GM12878 (cell line): Measurements from ENCODE around the gene ZNF613. TPM values are rescaled to one million over a fixed set of nuclear protein-coding genes. Genes with fewer than 3 reads are reported as not detected.

Experiments
- ATAC-seq: fragments of 200-7000 bp; cut with Tn5 transposase; 3 replicates; pipeline ENCODE4 v1.9.1; 2020; ENCODE audit warnings: mild to moderate bottlenecking, moderate library complexity
- Bru-seq: library from RNA; stranded (reverse); fragments of 400-500 nt; gene quantifications from one replicate; lab custom pipeline; 2021; lab: Mats Ljungman, UMichigan
- BruChase-seq, 2 experiments: library from RNA; stranded (reverse); fragments of 400-500 nt; gene quantifications; one replicate each; lab custom pipeline; 2021; lab: Mats Ljungman, UMichigan
- BruUV-seq: library from RNA; stranded (reverse); fragments of 400-500 nt; replicated peaks from 2 replicates; lab custom pipeline; 2021; lab: Mats Ljungman, UMichigan
- CTCF ChIA-PET: fragments of 300-600 bp; sonication (Branson Sonifier 250); formaldehyde crosslinking; extraction: SDS; loops from one replicate; lab custom pipeline; 2021; ENCODE audit warnings: inconsistent platforms; lab: Yijun Ruan, JAX
- POLR2A ChIA-PET: fragments of 350-600 bp; formaldehyde crosslinking; extraction: SDS; loops from one replicate; lab custom pipeline; 2021; ENCODE audit warnings: inconsistent platforms; lab: Charles Lee
- RAD21 ChIA-PET: fragments of 300-600 bp; sonication (Branson Sonifier 250); formaldehyde crosslinking; loops from one replicate; lab custom pipeline; 2023; ENCODE audit warnings: antibody characterized with exemption; ENCODE audit not compliant: unreplicated experiment; lab: Charles Lee
- SMC1A ChIA-PET: fragments of 300-600 bp; sonication (Branson Sonifier 250); formaldehyde crosslinking; loops from one replicate; lab custom pipeline; 2023; ENCODE audit not compliant: unreplicated experiment, uncharacterized antibody; lab: Charles Lee
- DNase-seq: peaks from one replicate; pipeline ENCODE4 v3.0.0-alpha.2; 2011; ENCODE audit warnings: low read depth, low spot score
- FAIRE-seq: peaks from 3 replicates; lab custom pipeline; 2011; peaks lifted over from hg19 to GRCh38; lab: Jason Lieb, UNC
- H2AFZ ChIP-seq: 2 replicates; pipeline ENCODE4 v1.6.0; 2011; ENCODE audit warnings: low read depth, low read length, control low read depth; ENCODE audit not compliant: control insufficient read depth
- H3K27ac ChIP-seq: 2 replicates; pipeline ENCODE4 v1.5.1; 2011; ENCODE audit warnings: control low read depth; ENCODE audit not compliant: control insufficient read depth, insufficient read depth
- H3K27me3 ChIP-seq, 2 experiments: replicated peaks in 1 of 2; 2 replicates each; pipeline versions ENCODE4 v1.6.0 to v1.6.1; 2011; ENCODE audit warnings: low read length in 1 of 2; ENCODE audit not compliant: control insufficient read depth in 2 of 2, insufficient read depth in 2 of 2
- H3K36me3 ChIP-seq, 2 experiments: 2 replicates each; pipeline ENCODE4 v1.5.1; 2011; ENCODE audit warnings: low read length in 1 of 2; ENCODE audit not compliant: control insufficient read depth in 2 of 2, insufficient read depth in 2 of 2
- H3K4me1 ChIP-seq: 2 replicates; pipeline ENCODE4 v1.6.1; 2011; ENCODE audit warnings: mild to moderate bottlenecking, low read length, moderate library complexity, mixed read lengths; ENCODE audit not compliant: control insufficient read depth, insufficient read depth
- H3K4me2 ChIP-seq: 2 replicates; pipeline ENCODE4 v1.6.0; 2011; ENCODE audit warnings: control low read depth; ENCODE audit not compliant: control insufficient read depth, insufficient read depth
- H3K4me3 ChIP-seq: fragments of 200-600 bp; sonication (generic); 2 replicates; pipeline ENCODE4 v1.5.1; 2016
- H3K79me2 ChIP-seq: 2 replicates; pipeline ENCODE4 v1.6.0; 2011; ENCODE audit warnings: low read length; ENCODE audit not compliant: control insufficient read depth, insufficient read depth
- H3K9ac ChIP-seq: 2 replicates; pipeline ENCODE4 v1.8.0; 2011; ENCODE audit warnings: low read length, control low read depth, mixed read lengths; ENCODE audit not compliant: control insufficient read depth, insufficient read depth
- H3K9me3 ChIP-seq: replicated peaks from 3 replicates; pipeline ENCODE4 v1.5.1; 2011; ENCODE audit warnings: mild to moderate bottlenecking, low read length; ENCODE audit not compliant: control insufficient read depth, insufficient read depth
- H4K20me1 ChIP-seq: 2 replicates; pipeline ENCODE4 v1.6.0; 2011; ENCODE audit not compliant: control insufficient read depth, insufficient read depth
- CREB1 ChIP-seq: IDR thresholded peaks from 2 replicates; pipeline ENCODE4 v1.6.1; 2012; ENCODE audit warnings: low read depth, mild to moderate bottlenecking, inconsistent platforms
- ETV6 ChIP-seq, 2 experiments: fragments of 450-650 bp in 1 of 2; IDR thresholded peaks in 1 of 2; conservative IDR thresholded peaks in 1 of 2; 2 replicates each; pipeline ENCODE4 v1.6.1; 2014; ENCODE audit warnings: antibody characterized with exemption in 1 of 2, borderline replicate concordance in 1 of 2, low read depth in 1 of 2, mild to moderate bottlenecking in 1 of 2, moderate library complexity in 1 of 2
- KDM1A ChIP-seq: fragments of 200-600 bp; sonication (generic); IDR thresholded peaks from 2 replicates; pipeline ENCODE4 v1.6.1; 2016; ENCODE audit warnings: borderline replicate concordance
- MXI1 ChIP-seq: fragments of 150-350 bp; IDR thresholded peaks from 2 replicates; pipeline ENCODE4 v1.6.1; 2011; ENCODE audit warnings: low read depth, mild to moderate bottlenecking, inconsistent platforms, low read length, improper control_type of control experiment
- NBN ChIP-seq: fragments of 450-650 bp; IDR thresholded peaks from 2 replicates; pipeline ENCODE4 v1.6.1; 2016
- PML ChIP-seq: IDR thresholded peaks from 2 replicates; pipeline ENCODE4 v1.6.1; 2012; ENCODE audit warnings: low read length, inconsistent platforms
- RBBP5 ChIP-seq: fragments of 200-600 bp; sonication (generic); conservative IDR thresholded peaks from 2 replicates; pipeline ENCODE4 v1.6.1; 2016
- RELA ChIP-seq: fragments of 450-650 bp; IDR thresholded peaks from 2 replicates; pipeline ENCODE4 v1.8.0; 2014; ENCODE audit warnings: borderline replicate concordance; ENCODE audit not compliant: partially characterized antibody
- RUNX3 ChIP-seq: IDR thresholded peaks from 2 replicates; pipeline ENCODE4 v1.6.1; 2012; ENCODE audit warnings: low read length, inconsistent platforms
- SIX5 ChIP-seq: IDR thresholded peaks from 2 replicates; pipeline ENCODE4 v1.6.1; 2011; ENCODE audit warnings: mild to moderate bottlenecking, low read depth, low read length, moderate library complexity; ENCODE audit not compliant: severe bottlenecking
- TCF3 ChIP-seq: IDR thresholded peaks from 2 replicates; pipeline ENCODE4 v1.6.1; 2012; ENCODE audit warnings: low read depth, mild to moderate bottlenecking, low read length, borderline replicate concordance; ENCODE audit not compliant: insufficient read depth
- ZZZ3 ChIP-seq: IDR thresholded peaks from 2 replicates; pipeline ENCODE4 v1.6.1; 2011; ENCODE audit warnings: low read depth; ENCODE audit not compliant: control insufficient read depth, insufficient read length
- WGBS: methylation state at CpG from one replicate; pipeline ENCODE4 v1.1.6; 2016; ENCODE audit warnings: low lambda C conversion rate; ENCODE audit not compliant: insufficient replicate concordance, insufficient coverage; ENCODE audit errors: missing lambda C conversion rate; 5-methylcytosine and 5-hydroxymethylcytosine counted together
- in situ Hi-C: fragments of 300-500 bp; cut with MboI; formaldehyde crosslinking; loops from 9 replicates; pipeline ENCODE4 v1.14.3; 2018; ENCODE audit warnings: mixed read lengths
- intact Hi-C: fragments of 100-400 bp; cut with micrococcal nuclease; formaldehyde crosslinking; loops from one replicate; pipeline ENCODE4 v1.14.2; 2022; ENCODE audit not compliant: unreplicated experiment
- long read RNA-seq, 2 experiments: library from polyadenylated mRNA; unstranded; transcript quantifications; one replicate each; pipeline ENCODE4 v2.0.0, GENCODE V29; 2019 to 2020
- polyA minus RNA-seq, 3 experiments: library from RNA; depleted of rRNA, polyadenylated mRNA; stranded (reverse); fragments of >200 nt; gene quantifications; 2 replicates each; pipeline ENCODE4 v1.2.3, GENCODE V29; 2011
- polyA plus RNA-seq, 11 experiments: library from polyadenylated mRNA; depleted of rRNA in 4 of 11; unstranded in 6 of 11; stranded (reverse) in 5 of 11; fragments of >200 nt; fragmentation: Nextera tagmentation in 4 of 11; fragmentation: Illumina TruSeq in 1 of 11; extraction: Ambion mirVana in 4 of 11; extraction: Trizol in 1 of 11; gene quantifications; 1 replicate in 1 of 11; 2 replicates in 10 of 11; pipeline versions ENCODE4 v1.2.1 to v1.2.3, GENCODE V29; 2011 to 2016; ENCODE audit warnings: inconsistent platforms in 2 of 11, missing spikeins in 2 of 11, low read depth in 1 of 11
- total RNA-seq, 4 experiments: library from RNA; depleted of rRNA in 3 of 4; stranded (reverse); fragments of >200 nt in 3 of 4; fragmentation: Illumina TruSeq in 1 of 4; extraction: Trizol in 1 of 4; gene quantifications; 2 replicates each; pipeline versions ENCODE4 v1.2.1 to v1.2.3, GENCODE V29; 2013 to 2021
- TF ChIP-seq, protein P1 (sequence below): fragments of 450-650 bp; IDR thresholded peaks from 2 replicates; pipeline ENCODE4 v1.6.1; 2016; ENCODE audit warnings: mild to moderate bottlenecking
- TF ChIP-seq, protein P2 (sequence below): fragments of 450-650 bp; IDR thresholded peaks from 2 replicates; pipeline ENCODE4 v1.6.1; 2017; ENCODE audit warnings: borderline replicate concordance

The ZNF613 gene
- total RNA-seq (2013; cell fraction: nucleolus; rRNA removed) = 12.4 and 15.0 TPM in 2 replicates
- total RNA-seq (2014; rRNA removed) (4.4 and 4.9 TPM in 2 replicates), total RNA-seq (2014; rRNA removed; fragmentation: Illumina TruSeq; extraction: Trizol) (6.9 and 7.8 TPM in 2 replicates), total RNA-seq (2021) (4.7 and 5.4 TPM in 2 replicates), polyA plus RNA-seq (2011; rRNA removed) (3.9 and 7.0 TPM in 2 replicates), polyA plus RNA-seq (2014; fragmentation: Illumina TruSeq; extraction: Trizol) (5.3 and 7.1 TPM in 2 replicates), polyA plus RNA-seq (2014; fragmentation: Nextera tagmentation; extraction: Ambion mirVana) (1 to 10 TPM; 3.3 to 5.1 TPM), polyA plus RNA-seq (2014; rRNA removed) (3.2 and 3.3 TPM in 2 replicates), polyA plus RNA-seq (2016; fragmentation: Nextera tagmentation; extraction: Ambion mirVana) (1 to 10 TPM; 5.8 to 7.1 TPM), polyA minus RNA-seq (2011; rRNA and poly(A)+ RNA removed) (7.9 and 13.4 TPM in 2 replicates), Bru-seq, nascent RNA (percentile 62 among the genes with signal in this experiment), BruChase-seq, experiment 1, labeled RNA remaining after a 6-hour chase (percentile 57 among the genes with signal in this experiment), BruChase-seq, experiment 2, labeled RNA remaining after a 2-hour chase (percentile 58 among the genes with signal in this experiment)
- 2.1 TPM for polyA plus RNA-seq (2011; ENCODE audit: low read depth)
- polyA plus RNA-seq (2011; cell fraction: cytosol; rRNA removed) = 2.5 and 4.1 TPM in 2 replicates
- 2.4 and 3.8 TPM in 2 replicates for polyA plus RNA-seq (2011; cell fraction: nucleus; rRNA removed)
- polyA plus RNA-seq (2012) = 2.4 and 2.9 TPM in 2 replicates
- 2.3 and 3.0 TPM in 2 replicates for polyA minus RNA-seq (2011; cell fraction: cytosol; rRNA and poly(A)+ RNA removed)
- polyA minus RNA-seq (2011; cell fraction: nucleus; rRNA and poly(A)+ RNA removed) = 3.9 TPM in 2 replicates
- long read RNA-seq, experiment 1, partial matches to known transcripts = 0 of 5 reads
- long read RNA-seq, experiment 1, other reads (novel, unspliced or antisense) = 2 of 5 reads
- long read RNA-seq, experiment 2, transcript ZNF613-201 (6 exons, 3,419 nt) = major isoform, 5 of 16 reads
- long read RNA-seq, experiment 2, partial matches to known transcripts = 0 of 16 reads
- long read RNA-seq, experiment 2, other reads (novel, unspliced or antisense) = 8 of 16 reads

GRCh38 chr19:51926784-51927741, at the start of gene ZNF613:
Gene ZNF613, plus strand, starts transcription at chr19:51927472. Its CDS starts 8,749 bp downstream, at chr19:51936221.
- DNase-seq = peak; percentile 89
- peak within 1 kb of the TSS; percentile 100 for H2AFZ ChIP-seq
- H4K20me1 ChIP-seq = no peaks in the 10 kb centered on the region
- no TSS peak for BruUV-seq
- POLR2A ChIA-PET = no interaction called here
- CTCF ChIA-PET = no interaction called here
- H3K4me2 ChIP-seq = peak within 1 kb of the TSS; percentile 28
- SMC1A ChIA-PET = no interaction called here
- intact Hi-C loops = loop anchor here (2.0 to 10.0 kb wide), 3 partner anchors 60 to 310 kb away; partner anchors contain the start of genes ZNF350 and ZNF432
- H3K79me2 ChIP-seq = peaks cover 6% of the 10 kb centered on the region
- no peaks in the 10 kb centered on the region for H3K27me3 ChIP-seq
- H3K9ac ChIP-seq = peak within 1 kb of the TSS; percentile 87
- RAD21 ChIA-PET = no interaction called here
- H3K4me1 ChIP-seq = 0 out of 2 replicates have a peak, but pooled peaks cover 2% of the 10 kb centered on the region
- peak within 1 kb of the TSS; percentile 70 for H3K27ac ChIP-seq
- in situ Hi-C loops = no loop called here
- FAIRE-seq = peak; percentile 95
- H3K36me3 ChIP-seq = peaks cover 0 to 7% of the 10 kb centered on the region in 2 experiments; a peak in 1 of 4 replicates
- peaks cover 12% of the 10 kb centered on the region; the same call in 2 of the 3 replicates for H3K9me3 ChIP-seq
- WGBS = 2% methylated on average over 48 of the region's 52 CpGs
- peak; percentile 97 for ATAC-seq
- H3K4me3 ChIP-seq = peak within 1 kb of the TSS; percentile 77
- TF ChIP-seq RUNX3 = peak; percentile 17; the same call in 1 of the 2 replicates
- TF ChIP-seq TCF3 = no peak
- TF ChIP-seq SIX5 = peak; percentile 55
- no peak for TF ChIP-seq ETV6 (conservative IDR thresholded peaks at IDR 0.05 in 1 of 2, IDR thresholded peaks at IDR 0.05 in 1 of 2; ENCODE audit: borderline replicate concordance in 1 of 2, low read depth in 1 of 2)
- no peak for TF ChIP-seq KDM1A
- peak; percentile 64; the same call in 1 of the 2 replicates for TF ChIP-seq NBN
- peak; percentile 58; the same call in 1 of the 2 replicates for TF ChIP-seq MXI1
- TF ChIP-seq, protein P1, sequence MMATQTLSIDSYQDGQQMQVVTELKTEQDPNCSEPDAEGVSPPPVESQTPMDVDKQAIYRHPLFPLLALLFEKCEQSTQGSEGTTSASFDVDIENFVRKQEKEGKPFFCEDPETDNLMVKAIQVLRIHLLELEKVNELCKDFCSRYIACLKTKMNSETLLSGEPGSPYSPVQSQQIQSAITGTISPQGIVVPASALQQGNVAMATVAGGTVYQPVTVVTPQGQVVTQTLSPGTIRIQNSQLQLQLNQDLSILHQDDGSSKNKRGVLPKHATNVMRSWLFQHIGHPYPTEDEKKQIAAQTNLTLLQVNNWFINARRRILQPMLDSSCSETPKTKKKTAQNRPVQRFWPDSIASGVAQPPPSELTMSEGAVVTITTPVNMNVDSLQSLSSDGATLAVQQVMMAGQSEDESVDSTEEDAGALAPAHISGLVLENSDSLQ = peak; percentile 97
- TF ChIP-seq RBBP5 = no peak
- peak; percentile 8 for TF ChIP-seq RELA
- TF ChIP-seq, protein P2, sequence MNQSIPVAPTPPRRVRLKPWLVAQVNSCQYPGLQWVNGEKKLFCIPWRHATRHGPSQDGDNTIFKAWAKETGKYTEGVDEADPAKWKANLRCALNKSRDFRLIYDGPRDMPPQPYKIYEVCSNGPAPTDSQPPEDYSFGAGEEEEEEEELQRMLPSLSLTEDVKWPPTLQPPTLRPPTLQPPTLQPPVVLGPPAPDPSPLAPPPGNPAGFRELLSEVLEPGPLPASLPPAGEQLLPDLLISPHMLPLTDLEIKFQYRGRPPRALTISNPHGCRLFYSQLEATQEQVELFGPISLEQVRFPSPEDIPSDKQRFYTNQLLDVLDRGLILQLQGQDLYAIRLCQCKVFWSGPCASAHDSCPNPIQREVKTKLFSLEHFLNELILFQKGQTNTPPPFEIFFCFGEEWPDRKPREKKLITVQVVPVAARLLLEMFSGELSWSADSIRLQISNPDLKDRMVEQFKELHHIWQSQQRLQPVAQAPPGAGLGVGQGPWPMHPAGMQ = no peak
- no peak for TF ChIP-seq PML
- TF ChIP-seq CREB1 = peak; percentile 78
- TF ChIP-seq ZZZ3 = no peak
